A673 (cell line): Measurements from ENCODE around the gene TTC16.

Experiments
- EZH2 ChIP-seq: fragments of 200-600 bp; sonication (generic); IDR thresholded peaks from 2 replicates; pipeline ENCODE4 v1.6.1; 2017; ENCODE audit warnings: borderline replicate concordance, low read depth, mild to moderate bottlenecking, mixed read lengths, antibody characterized with exemption, low read length; ENCODE audit not compliant: poor library complexity, severe bottlenecking
- TF ChIP-seq, protein P1 (sequence below): fragments of 300-800, 200-600 bp; sonication (generic); conservative IDR thresholded peaks from 2 replicates; pipeline ENCODE4 v1.5.1; 2017; ENCODE audit warnings: low read depth, mild to moderate bottlenecking, antibody characterized with exemption, low read length, moderate library complexity, mixed read lengths

DNA sequence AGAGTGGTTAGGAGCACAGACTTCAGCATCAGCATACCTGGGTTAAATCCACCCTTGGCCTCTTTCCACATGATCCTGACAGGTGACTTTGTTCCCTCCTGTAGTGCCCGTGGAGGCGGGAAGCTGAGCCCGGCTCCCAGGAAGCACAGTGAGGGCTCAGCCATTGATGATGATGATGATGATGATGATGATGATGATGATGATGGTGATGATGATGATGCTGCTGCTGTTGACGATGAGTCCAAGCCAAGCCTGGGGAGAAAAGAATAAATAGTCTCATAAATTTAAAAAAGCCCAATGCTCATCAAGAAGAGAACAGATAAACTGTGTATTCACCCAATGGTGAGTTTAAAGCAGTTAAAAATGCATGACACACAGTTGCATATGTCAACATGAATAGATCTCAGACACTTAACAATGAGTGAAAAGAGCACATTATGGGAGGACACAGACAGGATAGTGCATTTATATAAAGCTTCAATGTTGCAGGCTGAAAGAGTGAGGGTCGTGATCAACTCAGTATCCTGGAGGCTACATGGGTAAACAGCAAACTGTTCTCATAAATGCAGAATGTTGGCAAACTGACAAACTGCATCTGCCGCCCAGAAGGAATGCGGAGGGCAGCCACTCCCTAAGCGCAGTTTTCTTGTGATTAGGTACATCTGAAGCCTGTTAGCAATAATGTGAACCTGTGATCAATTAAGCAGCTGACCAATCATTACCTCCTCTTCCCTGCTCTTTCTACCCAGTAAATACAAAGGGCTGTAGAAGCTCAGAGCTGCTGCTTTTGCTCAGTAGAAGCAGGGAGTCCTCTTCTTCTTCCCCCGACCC is 20.8 kb upstream of the TTC16 start:
- no peak for TF ChIP-seq EZH2
- TF ChIP-seq, protein P1, sequence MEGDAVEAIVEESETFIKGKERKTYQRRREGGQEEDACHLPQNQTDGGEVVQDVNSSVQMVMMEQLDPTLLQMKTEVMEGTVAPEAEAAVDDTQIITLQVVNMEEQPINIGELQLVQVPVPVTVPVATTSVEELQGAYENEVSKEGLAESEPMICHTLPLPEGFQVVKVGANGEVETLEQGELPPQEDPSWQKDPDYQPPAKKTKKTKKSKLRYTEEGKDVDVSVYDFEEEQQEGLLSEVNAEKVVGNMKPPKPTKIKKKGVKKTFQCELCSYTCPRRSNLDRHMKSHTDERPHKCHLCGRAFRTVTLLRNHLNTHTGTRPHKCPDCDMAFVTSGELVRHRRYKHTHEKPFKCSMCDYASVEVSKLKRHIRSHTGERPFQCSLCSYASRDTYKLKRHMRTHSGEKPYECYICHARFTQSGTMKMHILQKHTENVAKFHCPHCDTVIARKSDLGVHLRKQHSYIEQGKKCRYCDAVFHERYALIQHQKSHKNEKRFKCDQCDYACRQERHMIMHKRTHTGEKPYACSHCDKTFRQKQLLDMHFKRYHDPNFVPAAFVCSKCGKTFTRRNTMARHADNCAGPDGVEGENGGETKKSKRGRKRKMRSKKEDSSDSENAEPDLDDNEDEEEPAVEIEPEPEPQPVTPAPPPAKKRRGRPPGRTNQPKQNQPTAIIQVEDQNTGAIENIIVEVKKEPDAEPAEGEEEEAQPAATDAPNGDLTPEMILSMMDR: no peak
